Neural cell (in vitro differentiated cells): Measurements from ENCODE around the gene TMEM170B. TPM values are rescaled to one million over a fixed set of nuclear protein-coding genes. Genes with fewer than 3 reads are reported as not detected.

Experiments
- H2AFZ ChIP-seq: fragments of 200-600, 300-800 bp; sonication (generic), shearing (Covaris generic); 2 replicates; pipeline ENCODE4 v1.6.0; 2014; ENCODE audit warnings: low read depth, mild to moderate bottlenecking, antibody characterized with exemption, low read length, moderate library complexity
- H3F3A ChIP-seq: fragments of 200-600 bp; shearing (Covaris generic); 2 replicates; pipeline ENCODE4 v1.6.1; 2016; ENCODE audit warnings: mild to moderate bottlenecking, moderate library complexity, mixed read lengths, antibody characterized with exemption, low read length; ENCODE audit not compliant: insufficient read depth, poor library complexity, severe bottlenecking
- H3K27ac ChIP-seq: fragments of 200-600, 300-800 bp; sonication (generic), shearing (Covaris generic); 2 replicates; pipeline ENCODE4 v1.5.1; 2014; ENCODE audit warnings: mild to moderate bottlenecking, low read length, moderate library complexity
- H3K27me3 ChIP-seq: fragments of 300-800, 200-600 bp; sonication (generic), shearing (Covaris generic); 2 replicates; pipeline ENCODE4 v1.6.0; 2014; ENCODE audit warnings: mild to moderate bottlenecking, low read depth, low read length, moderate library complexity; ENCODE audit not compliant: insufficient read depth
- H3K36me3 ChIP-seq: fragments of 300-800, 200-600 bp; sonication (generic), shearing (Covaris generic); 2 replicates; pipeline ENCODE4 v1.5.1; 2014; ENCODE audit warnings: mild to moderate bottlenecking, antibody characterized with exemption, low read length, moderate library complexity; ENCODE audit not compliant: insufficient read depth
- H3K4me2 ChIP-seq: fragments of 300-800, 200-600 bp; sonication (generic), shearing (Covaris generic); 2 replicates; pipeline ENCODE4 v1.6.0; 2014; ENCODE audit warnings: mild to moderate bottlenecking, low read length
- H3K4me3 ChIP-seq: fragments of 300-800, 200-600 bp; sonication (generic), shearing (Covaris generic); 2 replicates; pipeline ENCODE4 v1.5.1; 2014; ENCODE audit warnings: mild to moderate bottlenecking, low read length, moderate library complexity
- H3K79me2 ChIP-seq: fragments of 200-600 bp; shearing (Covaris generic); replicated peaks from 2 replicates; pipeline ENCODE4 v1.6.0; 2014; ENCODE audit warnings: mild to moderate bottlenecking, low read length, moderate library complexity; ENCODE audit not compliant: insufficient read depth
- H3K9ac ChIP-seq: fragments of 300-800, 200-600 bp; sonication (generic), shearing (Covaris generic); 2 replicates; pipeline ENCODE4 v1.6.1; 2016; ENCODE audit warnings: mild to moderate bottlenecking, low read length, mixed read lengths
- H3K9me2 ChIP-seq: fragments of 200-600 bp; shearing (Covaris generic); 2 replicates; pipeline ENCODE4 v1.6.1; 2016; ENCODE audit warnings: mild to moderate bottlenecking, low read length, mixed read lengths; ENCODE audit not compliant: insufficient read depth
- H3K9me3 ChIP-seq: fragments of 200-600, 300-800 bp; sonication (generic), shearing (Covaris generic); 2 replicates; pipeline ENCODE4 v1.6.1; 2016; ENCODE audit warnings: mild to moderate bottlenecking, mixed run types, low read length, moderate library complexity, mixed read lengths
- H4K20me1 ChIP-seq: fragments of 200-600 bp; shearing (Covaris generic); 2 replicates; pipeline ENCODE4 v1.6.1; 2016; ENCODE audit warnings: mild to moderate bottlenecking, mixed run types; ENCODE audit not compliant: insufficient read depth
- CTCF ChIP-seq: fragments of 450-650 bp; IDR thresholded peaks from 2 replicates; pipeline ENCODE4 v1.5.1; 2014; ENCODE audit warnings: antibody characterized with exemption, mild to moderate bottlenecking, moderate library complexity; ENCODE audit not compliant: poor library complexity, severe bottlenecking
- EP300 ChIP-seq: fragments of 450-650 bp; conservative IDR thresholded peaks from 2 replicates; pipeline ENCODE4 v1.6.1; 2014; ENCODE audit warnings: antibody characterized with exemption, mild to moderate bottlenecking, moderate library complexity; ENCODE audit not compliant: poor library complexity, severe bottlenecking
- EZH2 ChIP-seq: fragments of 200-600, 300-800 bp; shearing (Covaris generic), sonication (generic); IDR thresholded peaks from 2 replicates; pipeline ENCODE4 v1.6.1; 2014; ENCODE audit warnings: antibody characterized with exemption, low read length, borderline replicate concordance, mild to moderate bottlenecking; ENCODE audit not compliant: insufficient read depth, poor library complexity, severe bottlenecking
- MXI1 ChIP-seq: fragments of 450-650 bp; conservative IDR thresholded peaks from 2 replicates; pipeline ENCODE4 v1.6.1; 2014; ENCODE audit warnings: antibody characterized with exemption, mild to moderate bottlenecking; ENCODE audit not compliant: poor library complexity, severe bottlenecking
- POLR2AphosphoS5 ChIP-seq: IDR thresholded peaks from 2 replicates; pipeline ENCODE4 v1.6.1; 2012
- RAD21 ChIP-seq: fragments of 450-650 bp; conservative IDR thresholded peaks from 2 replicates; pipeline ENCODE4 v1.6.1; 2014; ENCODE audit warnings: antibody characterized with exemption, mild to moderate bottlenecking, moderate library complexity
- REST ChIP-seq: IDR thresholded peaks from 2 replicates; pipeline ENCODE4 v1.6.1; 2012; ENCODE audit warnings: borderline replicate concordance
- SMC3 ChIP-seq: fragments of 450-650 bp; conservative IDR thresholded peaks from 2 replicates; pipeline ENCODE4 v1.6.1; 2014; ENCODE audit warnings: antibody characterized with exemption, mild to moderate bottlenecking, moderate library complexity; ENCODE audit not compliant: poor library complexity
- TAF1 ChIP-seq: IDR thresholded peaks from 2 replicates; pipeline ENCODE4 v1.6.1; 2012; ENCODE audit warnings: low read depth
- polyA plus RNA-seq: library from polyadenylated mRNA; depleted of rRNA; stranded (reverse); fragments of >200 nt; gene quantifications from 2 replicates; pipeline ENCODE4 v1.2.3, GENCODE V29; 2014

TMEM170B gene
- polyA plus RNA-seq, 1 donor from 2014 or later: 29.1 TPM

- no peaks in the 10 kb centered on the region for H4K20me1 ChIP-seq
- H3K36me3 ChIP-seq: peaks cover 5% of the 10 kb centered on the region
- H3K79me2 ChIP-seq: no peaks in the 10 kb centered on the region
- peak; percentile 91 for TF ChIP-seq CTCF
- TF ChIP-seq TAF1: no peak
- no peak for TF ChIP-seq POLR2AphosphoS5
- TF ChIP-seq MXI1: peak; percentile 30
- TF ChIP-seq EZH2: no peak
- TF ChIP-seq REST: no peak
- peak; percentile 88 for TF ChIP-seq RAD21
- TF ChIP-seq SMC3: peak; percentile 89
- no peak for TF ChIP-seq EP300
- H3K27ac ChIP-seq: no peak overlapping the region
- no peaks in the 10 kb centered on the region for H3K9me2 ChIP-seq
- H2AFZ ChIP-seq: no peak overlapping the region
- no peak overlapping the region for H3K9ac ChIP-seq
- no peaks in the 10 kb centered on the region for H3K27me3 ChIP-seq
- H3K4me2 ChIP-seq: no peak overlapping the region
- no peaks in the 10 kb centered on the region for H3F3A ChIP-seq
- H3K4me3 ChIP-seq: no peak overlapping the region
- H3K9me3 ChIP-seq: no peaks in the 10 kb centered on the region
Observed at GRCh38 chr6:11575408-11576033, 38.0 kb downstream of the TMEM170B start.

GRCh38 chr6:11580686-11581405 lies 43.3 kb downstream of the TMEM170B start:
- no peak overlapping the region for H3K27ac ChIP-seq
- H3K9me3 ChIP-seq: no peaks in the 10 kb centered on the region
- no peaks in the 10 kb centered on the region for H3F3A ChIP-seq
- H3K36me3 ChIP-seq: peaks cover 5% of the 10 kb centered on the region
- H4K20me1 ChIP-seq: no peaks in the 10 kb centered on the region
- H3K9me2 ChIP-seq: no peaks in the 10 kb centered on the region
- H3K79me2 ChIP-seq: no peaks in the 10 kb centered on the region
- no peaks in the 10 kb centered on the region for H3K27me3 ChIP-seq
- H3K4me3 ChIP-seq: no peak overlapping the region
- no peak overlapping the region for H3K9ac ChIP-seq
- TF ChIP-seq RAD21 (no peak), MXI1 (no peak), EP300 (no peak), SMC3 (no peak), EZH2 (no peak), REST (no peak), POLR2AphosphoS5 (no peak), TAF1 (no peak), CTCF (no peak)
- H2AFZ ChIP-seq: no peak overlapping the region
- no peak overlapping the region for H3K4me2 ChIP-seq
